Adipocyte (in vitro differentiated cells): Measurements from ENCODE around the gene TBCCD1.
A peak's percentile ranks its signal among the peaks of the same experiment; 100 is the strongest.
"Not testable (repeated sequence)": the region's sequence is repeated elsewhere in the genome, so short reads cannot be mapped to it uniquely, and the experiment has no call there.

ENCODE experiments used
- DNase-seq: peaks from one replicate; pipeline ENCODE4 v3.0.0-alpha.2; 2015; ENCODE audit warnings: low read depth
- H3K27me3 ChIP-seq: replicated peaks from 2 replicates; pipeline ENCODE4 v1.7.0; 2013; ENCODE audit warnings: mild to moderate bottlenecking, low read length, moderate library complexity; ENCODE audit not compliant: control insufficient read depth, insufficient read depth
- H3K36me3 ChIP-seq: 2 replicates; pipeline ENCODE4 v1.7.0; 2013; ENCODE audit warnings: low read length, mild to moderate bottlenecking, moderate library complexity; ENCODE audit not compliant: control insufficient read depth, insufficient read depth, severe bottlenecking
- H3K4me1 ChIP-seq: 2 replicates; pipeline ENCODE4 v1.7.0; 2013; ENCODE audit warnings: mild to moderate bottlenecking, low read length, moderate library complexity; ENCODE audit not compliant: control insufficient read depth, insufficient read depth
- H3K4me3 ChIP-seq: 2 replicates; pipeline ENCODE4 v1.7.0; 2013; ENCODE audit warnings: mild to moderate bottlenecking, low read length, moderate library complexity
- H3K9ac ChIP-seq: 2 replicates; pipeline ENCODE4 v1.7.0; 2013; ENCODE audit warnings: mild to moderate bottlenecking, low read length, moderate library complexity
- H3K9me3 ChIP-seq: 2 replicates; pipeline ENCODE4 v1.7.0; 2013; ENCODE audit warnings: mild to moderate bottlenecking, low read length, moderate library complexity; ENCODE audit not compliant: control insufficient read depth

Gene TBCCD1

GRCh38 chr3:186577521-186577920 is 10.4 kb upstream of the TBCCD1 start:
- no peak for DNase-seq
- Histone ChIP-seq H3K4me1 (no peaks in the 10 kb centered on the region), H3K36me3 (peaks cover 93% of the 10 kb centered on the region), H3K9me3 (no peaks in the 10 kb centered on the region), H3K9ac (no peak overlapping the region), H3K4me3 (no peak overlapping the region), H3K27me3 (no peaks in the 10 kb centered on the region)

DNA sequence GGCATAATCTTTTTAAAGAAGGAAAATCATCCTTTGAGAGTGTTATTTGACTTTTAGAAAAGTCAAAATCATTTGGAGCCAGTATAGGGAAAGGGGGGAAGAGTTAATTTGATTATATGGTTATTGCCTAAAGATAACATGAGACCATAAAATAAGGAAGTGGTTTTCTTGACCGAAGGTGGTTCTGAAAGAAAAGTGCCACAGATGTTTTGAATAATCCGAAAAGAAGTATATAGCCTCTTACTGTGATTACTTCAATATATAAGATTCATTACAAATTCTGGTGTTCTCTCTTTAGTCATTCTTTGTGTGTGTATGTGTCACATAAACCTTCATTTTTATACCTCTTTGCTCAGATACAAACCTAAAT is 4.5 kb upstream of the TBCCD1 start:
- H3K9ac ChIP-seq = peak overlapping the region; percentile 92
- DNase-seq = no peak
- H3K27me3 ChIP-seq = no peaks in the 10 kb centered on the region
- H3K4me1 ChIP-seq = peaks cover 20% of the 10 kb centered on the region
- H3K36me3 ChIP-seq = peaks cover 36% of the 10 kb centered on the region
- peak overlapping the region; percentile 89 for H3K4me3 ChIP-seq
- no peaks in the 10 kb centered on the region for H3K9me3 ChIP-seq

- H3K36me3 ChIP-seq = peaks cover 30% of the 10 kb centered on the region
- H3K9me3 ChIP-seq = no peaks in the 10 kb centered on the region
- peak overlapping the region; percentile 89 for H3K4me3 ChIP-seq
- H3K9ac ChIP-seq = peak overlapping the region; percentile 92
- H3K27me3 ChIP-seq = no peaks in the 10 kb centered on the region
- H3K4me1 ChIP-seq = peaks cover 26% of the 10 kb centered on the region
- DNase-seq = no peak
Measured at GRCh38 chr3:186570941-186571643, 4.0 kb upstream of the TBCCD1 start.

- H3K27me3 ChIP-seq = no peaks in the 10 kb centered on the region
- no peaks in the 10 kb centered on the region for H3K9me3 ChIP-seq
- peak within 1 kb of the TSS; percentile 89 for H3K4me3 ChIP-seq
Measured at GRCh38 chr3:186570096-186570940, 3.2 kb upstream of the TBCCD1 start, which contains the start of gene DNAJB11. TSS of gene DNAJB11 (plus strand) at chr3:186570720. CDS start at chr3:186570898, 178 bp downstream.

DNA sequence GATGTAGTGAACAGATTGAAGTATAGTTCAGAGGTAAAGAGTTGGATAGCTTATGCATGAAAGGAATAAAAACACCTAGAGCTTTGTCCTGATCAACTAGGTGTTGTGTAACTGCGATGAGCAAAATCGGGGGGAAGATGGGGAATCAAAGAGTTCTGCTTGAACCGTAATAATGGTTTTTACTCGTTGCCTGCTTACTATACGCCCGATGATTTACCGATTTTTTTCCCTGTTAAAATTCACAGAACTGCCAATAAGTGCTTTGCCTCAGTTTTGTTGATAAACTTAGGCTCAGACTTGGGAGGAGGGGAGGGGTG is 2.6 kb upstream of the TBCCD1 start:
- Histone ChIP-seq H3K36me3 (peaks cover 17% of the 10 kb centered on the region), H3K9me3 (no peaks in the 10 kb centered on the region), H3K4me1 (peaks cover 26% of the 10 kb centered on the region), H3K9ac (peak overlapping the region; percentile 65), H3K27me3 (no peaks in the 10 kb centered on the region), H3K4me3 (peak overlapping the region; percentile 89)
- no peak for DNase-seq

More at GRCh38 chr3:186570096-186570940, 3.2 kb upstream of the TBCCD1 start, which contains the start of gene DNAJB11:
- H3K9ac ChIP-seq = peak within 1 kb of the TSS; percentile 92
- peaks cover 26% of the 10 kb centered on the region for H3K4me1 ChIP-seq
- peaks cover 22% of the 10 kb centered on the region for H3K36me3 ChIP-seq
- peak; percentile 100 for DNase-seq

DNA sequence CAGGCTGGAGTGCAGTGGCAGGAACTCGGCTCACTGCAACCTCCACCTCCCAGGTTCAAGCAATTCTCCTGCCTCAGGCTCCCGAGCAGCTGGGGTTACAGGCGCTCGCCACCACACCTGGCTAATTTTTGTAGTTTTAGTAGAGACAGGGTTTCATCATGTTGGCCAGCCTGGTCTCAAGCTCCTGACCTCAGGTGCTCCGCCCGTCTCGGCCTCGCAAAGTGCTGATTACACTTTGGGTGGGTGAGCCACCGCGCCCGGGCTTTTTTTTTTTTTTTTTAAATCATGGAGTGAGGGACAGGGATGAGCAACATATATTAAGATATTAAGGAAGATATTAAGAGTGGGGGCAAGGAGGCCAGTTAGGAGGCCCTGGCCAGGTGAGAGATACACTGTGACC is 2.2 kb upstream of the TBCCD1 start:
- not testable (repeated sequence) for H3K27me3 ChIP-seq, DNase-seq, H3K9me3 ChIP-seq
- peaks cover 26% of the 10 kb centered on the region for H3K4me1 ChIP-seq
- peak overlapping the region; percentile 65 for H3K9ac ChIP-seq
- peaks cover 15% of the 10 kb centered on the region for H3K36me3 ChIP-seq
- H3K4me3 ChIP-seq = peak overlapping the region; percentile 89

GRCh38 chr3:186566772-186567071 is 417 bp downstream of the TBCCD1 start:
- H3K9me3 ChIP-seq = no peaks in the 10 kb centered on the region
- DNase-seq = no peak
- H3K4me3 ChIP-seq = peak overlapping the region; percentile 96
- H3K9ac ChIP-seq = peak overlapping the region; percentile 95
- H3K27me3 ChIP-seq = no peaks in the 10 kb centered on the region
- H3K4me1 ChIP-seq = peaks cover 23% of the 10 kb centered on the region
- H3K36me3 ChIP-seq = peaks cover 5% of the 10 kb centered on the region

GRCh38 chr3:186564586-186564985 is 2.6 kb downstream of the TBCCD1 start:
- peaks cover 5% of the 10 kb centered on the region for H3K36me3 ChIP-seq
- H3K4me3 ChIP-seq = no peak overlapping the region
- H3K9ac ChIP-seq = no peak overlapping the region
- no peaks in the 10 kb centered on the region for H3K9me3 ChIP-seq
- no peaks in the 10 kb centered on the region for H3K27me3 ChIP-seq
- H3K4me1 ChIP-seq = peaks cover 12% of the 10 kb centered on the region
- no peak for DNase-seq

DNA sequence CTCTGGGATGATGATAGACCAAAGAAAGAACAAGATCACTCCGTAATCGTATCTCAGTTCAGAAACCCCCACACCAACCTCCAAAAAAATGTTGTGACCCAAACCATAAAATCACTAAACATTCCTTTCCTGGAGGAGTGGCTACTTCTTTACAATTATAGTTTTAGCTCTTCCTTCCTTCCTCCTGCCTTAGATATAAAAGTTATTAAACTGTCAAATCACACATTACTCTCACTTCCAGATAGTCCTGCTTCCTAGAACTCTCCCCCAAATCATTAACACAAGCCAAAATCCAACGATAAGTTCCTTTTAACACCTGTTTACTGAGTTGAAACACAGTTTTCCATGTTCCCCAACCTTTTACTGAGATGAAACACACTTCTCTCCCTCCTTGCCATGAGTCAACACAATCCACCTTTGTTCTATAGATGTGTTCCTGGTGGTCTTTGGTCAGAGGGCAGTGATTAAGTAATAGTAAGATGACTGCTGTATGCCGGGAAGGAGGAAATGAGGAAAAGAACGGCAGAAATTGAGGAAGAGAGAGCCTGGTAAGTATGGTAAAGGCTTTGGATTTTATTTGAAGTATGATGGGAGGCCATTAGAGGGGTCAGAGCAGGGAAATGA is 14.6 kb downstream of the TBCCD1 start:
- Histone ChIP-seq H3K4me3 (no peak overlapping the region), H3K9ac (no peak overlapping the region), H3K9me3 (no peaks in the 10 kb centered on the region), H3K4me1 (no peaks in the 10 kb centered on the region), H3K27me3 (no peaks in the 10 kb centered on the region), H3K36me3 (peaks cover 70% of the 10 kb centered on the region)
- DNase-seq = no peak

DNA sequence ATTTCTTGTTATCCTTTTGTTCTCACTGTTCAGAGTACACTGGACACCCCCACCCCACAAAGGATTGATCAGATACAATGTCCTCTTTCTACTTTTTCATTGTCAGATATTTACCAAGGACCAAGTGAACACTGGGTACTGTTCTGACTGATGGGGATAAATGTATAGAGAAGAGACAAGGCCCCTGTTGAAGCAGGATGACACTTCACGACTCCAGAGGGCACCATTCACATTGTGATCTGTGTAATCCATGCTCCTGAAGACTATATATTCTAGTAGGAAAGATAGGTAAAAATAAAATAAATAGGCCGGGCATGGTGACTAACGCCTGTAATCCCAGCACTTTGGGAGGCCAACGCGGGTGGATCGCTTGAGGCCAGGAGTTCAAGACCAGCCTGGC is 15.8 kb downstream of the TBCCD1 start:
- H3K9me3 ChIP-seq = no peaks in the 10 kb centered on the region
- no peaks in the 10 kb centered on the region for H3K27me3 ChIP-seq
- no peak for DNase-seq
- H3K9ac ChIP-seq = no peak overlapping the region
- H3K36me3 ChIP-seq = peaks cover 61% of the 10 kb centered on the region
- H3K4me3 ChIP-seq = no peak overlapping the region
- no peaks in the 10 kb centered on the region for H3K4me1 ChIP-seq

- H3K4me1 ChIP-seq = peaks cover 4% of the 10 kb centered on the region
- no peaks in the 10 kb centered on the region for H3K27me3 ChIP-seq
- no peak for DNase-seq
- no peaks in the 10 kb centered on the region for H3K9me3 ChIP-seq
- H3K4me3 ChIP-seq = no peak overlapping the region
- no peak overlapping the region for H3K9ac ChIP-seq
- peaks cover 47% of the 10 kb centered on the region for H3K36me3 ChIP-seq
Measured at GRCh38 chr3:186549497-186549896, 17.6 kb downstream of the TBCCD1 start.
